GM12874 (cell line): ENCODE measurements around the gene ARHGEF16.

Experiments
- TF ChIP-seq, protein P1 (sequence below): IDR thresholded peaks from 2 replicates; pipeline ENCODE4 v1.5.1; 2011; ENCODE audit warnings: low read depth, mild to moderate bottlenecking, control low read depth, low read length, moderate library complexity; ENCODE audit not compliant: insufficient read depth

ARHGEF16 gene

DNA sequence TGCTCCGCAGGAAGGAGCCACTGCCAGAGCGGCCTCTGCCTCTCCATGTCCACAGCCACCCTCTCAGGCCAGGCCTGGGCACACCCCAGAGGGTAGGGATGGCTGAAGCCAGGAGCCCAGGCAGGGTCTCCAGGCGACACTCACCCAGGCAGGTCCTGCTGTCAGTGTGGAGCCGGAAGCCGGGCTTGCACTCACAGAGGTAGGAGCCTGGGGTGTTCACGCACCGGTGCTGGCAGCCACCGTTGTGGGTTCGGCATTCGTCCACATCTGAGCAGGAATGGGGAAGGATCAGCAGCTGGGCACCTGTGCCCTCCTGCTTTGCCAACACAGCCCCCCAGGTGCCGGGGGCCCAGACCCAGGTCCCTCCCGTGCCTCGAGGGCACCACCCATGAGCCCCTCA is 69.5 kb downstream of the ARHGEF16 start:
- TF ChIP-seq, protein P1, sequence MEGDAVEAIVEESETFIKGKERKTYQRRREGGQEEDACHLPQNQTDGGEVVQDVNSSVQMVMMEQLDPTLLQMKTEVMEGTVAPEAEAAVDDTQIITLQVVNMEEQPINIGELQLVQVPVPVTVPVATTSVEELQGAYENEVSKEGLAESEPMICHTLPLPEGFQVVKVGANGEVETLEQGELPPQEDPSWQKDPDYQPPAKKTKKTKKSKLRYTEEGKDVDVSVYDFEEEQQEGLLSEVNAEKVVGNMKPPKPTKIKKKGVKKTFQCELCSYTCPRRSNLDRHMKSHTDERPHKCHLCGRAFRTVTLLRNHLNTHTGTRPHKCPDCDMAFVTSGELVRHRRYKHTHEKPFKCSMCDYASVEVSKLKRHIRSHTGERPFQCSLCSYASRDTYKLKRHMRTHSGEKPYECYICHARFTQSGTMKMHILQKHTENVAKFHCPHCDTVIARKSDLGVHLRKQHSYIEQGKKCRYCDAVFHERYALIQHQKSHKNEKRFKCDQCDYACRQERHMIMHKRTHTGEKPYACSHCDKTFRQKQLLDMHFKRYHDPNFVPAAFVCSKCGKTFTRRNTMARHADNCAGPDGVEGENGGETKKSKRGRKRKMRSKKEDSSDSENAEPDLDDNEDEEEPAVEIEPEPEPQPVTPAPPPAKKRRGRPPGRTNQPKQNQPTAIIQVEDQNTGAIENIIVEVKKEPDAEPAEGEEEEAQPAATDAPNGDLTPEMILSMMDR: no peak

DNA sequence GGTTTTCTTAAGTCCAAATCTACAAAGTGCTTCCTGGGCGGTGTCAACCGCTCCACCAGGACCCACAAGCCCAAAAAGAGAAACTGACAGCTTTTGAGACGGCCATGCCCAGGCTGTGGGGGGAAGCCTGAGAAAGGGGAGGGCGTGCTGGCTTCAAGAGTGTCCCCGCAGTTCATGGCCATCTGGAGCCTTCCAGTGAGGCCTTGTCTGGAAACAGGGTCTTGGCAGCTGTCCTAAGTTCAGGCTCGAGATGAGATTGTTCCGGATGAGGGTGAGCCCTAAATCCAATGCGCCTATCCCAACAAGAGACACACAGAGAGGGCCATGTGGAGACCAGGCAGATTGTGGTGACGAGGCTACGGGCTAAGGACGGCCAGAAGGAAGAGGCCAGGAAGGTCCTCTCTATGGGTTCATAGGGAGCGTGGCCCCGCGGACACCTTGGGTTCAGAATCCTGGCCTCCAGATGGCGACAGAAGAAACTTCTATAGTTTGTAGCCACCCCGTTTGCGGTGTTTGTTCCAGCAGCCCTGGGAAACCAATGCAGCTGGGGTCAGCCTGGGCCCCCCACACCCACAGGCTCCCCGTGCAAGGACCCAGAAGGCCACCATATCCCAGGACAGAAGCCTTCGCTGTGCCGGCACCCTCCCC is 70.2 kb downstream of the ARHGEF16 start:
- TF ChIP-seq, protein P1: no peak

DNA sequence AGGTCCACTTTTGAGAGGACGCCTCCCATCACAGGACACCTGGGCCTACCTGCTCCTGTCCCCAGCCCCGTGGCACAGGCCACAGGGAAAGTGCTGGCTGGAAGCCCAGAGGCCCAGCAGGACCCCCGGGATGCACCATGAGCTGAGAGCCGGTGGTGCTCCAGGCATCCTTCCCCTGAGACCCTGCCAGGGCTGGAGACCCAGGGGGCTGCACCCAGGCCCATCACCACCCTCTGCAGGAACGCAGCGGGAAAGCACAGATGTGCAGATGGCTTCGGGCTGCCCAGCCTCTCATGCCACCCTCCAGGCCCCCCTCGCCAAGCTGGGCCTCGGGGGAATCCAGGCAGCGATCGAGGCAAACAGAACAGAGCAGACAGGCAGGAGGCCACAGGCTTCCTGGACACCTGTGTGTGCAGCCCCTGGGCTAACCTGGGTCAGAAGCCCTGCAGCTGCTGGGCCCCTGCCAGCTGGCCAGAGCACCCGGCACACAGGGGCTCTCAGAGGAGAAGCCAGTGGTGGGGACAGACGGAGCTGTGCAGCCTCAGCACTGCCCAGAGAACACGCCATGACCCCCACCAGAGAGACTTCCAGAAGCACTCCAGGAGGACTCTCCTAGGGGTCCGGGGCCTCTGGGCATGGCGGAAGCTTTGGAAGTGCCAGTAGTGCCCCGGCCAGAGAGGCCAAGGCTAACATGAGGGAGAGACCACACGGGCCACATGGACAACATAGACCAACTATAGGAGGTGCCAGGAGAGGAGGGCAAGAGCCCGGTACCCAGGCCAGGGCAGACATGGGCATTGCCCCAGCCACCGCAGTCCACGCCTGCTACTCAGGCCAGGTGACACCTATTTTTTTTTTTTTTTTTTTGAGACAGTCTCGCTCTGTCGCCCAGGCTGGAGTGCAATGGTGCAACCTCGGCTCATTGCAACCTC is 71.4 kb downstream of the ARHGEF16 start:
- TF ChIP-seq, protein P1: no peak

DNA sequence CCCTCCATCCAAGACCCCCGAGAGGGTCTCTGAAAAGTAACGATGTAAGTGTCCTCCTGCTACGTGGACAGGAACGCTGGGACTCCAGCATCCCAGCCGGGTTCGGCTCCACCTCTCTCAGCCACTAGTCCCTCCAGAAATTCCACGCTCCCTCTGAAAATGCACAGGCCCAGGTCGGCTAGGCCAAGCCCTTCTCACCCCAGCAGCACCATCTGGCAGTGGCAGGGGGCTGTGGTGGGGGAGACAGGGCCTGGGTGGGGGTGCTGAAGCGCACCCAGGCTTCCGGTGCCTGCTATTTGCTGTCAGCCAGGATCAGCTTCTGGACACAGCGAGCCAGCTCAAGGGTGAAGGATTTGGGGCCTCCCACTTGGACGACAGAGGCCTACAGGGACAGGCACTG is 73.3 kb downstream of the ARHGEF16 start:
- TF ChIP-seq, protein P1: no peak

DNA sequence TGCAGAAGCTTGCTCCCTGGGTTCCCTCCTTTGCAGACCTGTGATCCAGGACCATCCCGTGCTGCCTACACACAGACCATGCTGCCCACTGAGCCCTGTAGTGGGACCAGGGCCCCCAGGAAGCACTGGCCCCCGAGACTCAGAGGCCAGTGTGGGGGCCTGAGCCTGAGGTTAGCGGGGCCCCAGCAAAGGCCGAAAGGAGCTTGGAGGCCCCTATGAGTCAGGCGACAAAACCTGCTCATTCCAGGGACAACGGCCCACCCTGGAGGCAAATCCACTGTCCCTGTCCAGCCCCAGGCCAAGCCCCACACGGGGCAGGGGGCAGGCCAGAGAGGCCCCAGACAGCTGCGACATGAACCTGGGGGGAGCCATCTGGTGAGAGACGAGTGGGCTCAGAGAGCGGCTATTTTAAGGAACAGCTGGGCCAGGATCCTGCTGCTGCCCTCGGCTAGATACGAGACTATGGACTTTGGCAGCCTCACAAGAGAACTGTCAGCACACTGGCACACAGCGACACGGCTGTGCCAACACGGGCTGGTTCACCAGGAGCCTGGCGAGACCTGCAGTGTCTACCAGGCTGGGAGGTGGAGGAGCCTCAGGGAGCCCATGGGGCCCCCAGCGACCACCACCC is 74.7 kb downstream of the ARHGEF16 start:
- TF ChIP-seq, protein P1: no peak

DNA sequence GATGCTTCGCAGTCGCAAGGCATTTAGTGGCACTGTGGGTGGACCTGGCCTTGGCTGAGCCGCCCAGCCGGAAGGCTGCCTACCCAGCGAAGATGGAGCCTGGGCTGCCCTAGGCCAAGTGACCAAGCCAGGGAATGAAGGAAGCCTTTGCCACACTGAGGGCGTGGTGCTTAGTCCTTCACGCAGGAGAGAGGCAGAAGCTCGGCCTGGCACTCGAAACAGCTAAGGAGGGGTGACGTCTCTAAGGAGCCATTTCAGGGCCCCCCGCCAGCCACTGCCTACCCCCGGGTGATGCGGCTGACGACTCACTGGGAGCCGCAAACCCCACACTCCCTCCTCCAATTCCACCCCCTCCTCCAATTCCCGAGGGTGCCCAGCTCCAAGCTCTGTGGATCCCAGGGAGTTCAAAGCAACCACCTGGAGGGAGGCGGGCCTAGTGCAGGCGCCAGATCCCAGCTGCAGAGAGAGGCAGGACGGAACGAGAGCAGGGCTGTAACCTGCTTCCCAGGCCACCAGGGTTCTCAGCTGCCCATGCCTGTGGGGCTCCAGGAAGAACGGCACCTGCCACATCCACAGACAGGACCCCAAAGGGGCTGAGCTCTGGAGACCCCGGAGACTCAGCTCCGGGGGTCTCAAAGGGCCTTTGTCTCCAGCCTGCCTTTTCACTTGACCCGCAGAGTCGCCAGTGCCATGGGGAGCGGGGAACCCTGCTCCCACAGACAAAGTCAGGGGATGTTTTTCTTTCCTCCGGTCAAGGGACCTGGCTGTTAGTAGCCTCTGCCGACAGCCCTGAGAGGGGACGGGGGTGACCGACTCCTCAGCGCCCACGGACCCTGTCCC is 75.8 kb downstream of the ARHGEF16 start:
- TF ChIP-seq, protein P1: no peak
